HUDEP-2 (cell line): ENCODE results near the gene NIPA2.
A peak's percentile ranks its signal among the peaks of the same experiment; 100 is the strongest.

Experiments used
- DNase-seq, 76 experiments: peaks; one replicate each; lab custom pipeline; 2025; ENCODE audit not compliant: unreplicated experiment in 76 of 76; lab: John Stamatoyannopoulos, UW

NIPA2 gene

GRCh38 chr15:22831473-22831872 lies 7.0 kb upstream of the NIPA2 start:
- no peak for DNase-seq

- DNase-seq = peak in 1 of 76 experiments; percentile 31
These were observed 705 bp downstream of the NIPA2 start for GRCh38 chr15:22839046-22839695.

GRCh38 chr15:22844421-22845288 lies 6.2 kb downstream of the NIPA2 start:
- DNase-seq = no peak

GRCh38 chr15:22845289-22845900 lies 6.9 kb downstream of the NIPA2 start:
- DNase-seq = no peak

GRCh38 chr15:22846073-22846472 lies 7.6 kb downstream of the NIPA2 start:
- no peak for DNase-seq

- no peak for DNase-seq
These were observed 11.6 kb downstream of the NIPA2 start for GRCh38 chr15:22850055-22850454.

GRCh38 chr15:22851513-22851912 lies 13.0 kb downstream of the NIPA2 start:
- DNase-seq = no peak

GRCh38 chr15:22855791-22856190 lies 17.3 kb downstream of the NIPA2 start:
- no peak for DNase-seq

- DNase-seq = no peak
These were observed 18.2 kb downstream of the NIPA2 start for GRCh38 chr15:22856659-22857058.

- DNase-seq = no peak
These were observed 22.7 kb downstream of the NIPA2 start for GRCh38 chr15:22861161-22861560.

- DNase-seq = no peak
These were observed 24.9 kb downstream of the NIPA2 start for GRCh38 chr15:22863356-22863755.

- DNase-seq = peak in 1 of 76 experiments; percentile 5
These were observed 27.6 kb downstream of the NIPA2 start for GRCh38 chr15:22866079-22866478.

- no peak for DNase-seq
These were observed 29.4 kb downstream of the NIPA2 start for GRCh38 chr15:22867886-22868285.

- no peak for DNase-seq
These were observed 30.0 kb downstream of the NIPA2 start for GRCh38 chr15:22868495-22868894.

- DNase-seq = no peak
These were observed 30.5 kb downstream of the NIPA2 start for GRCh38 chr15:22868928-22869327.

- DNase-seq = no peak
These were observed 31.4 kb downstream of the NIPA2 start for GRCh38 chr15:22869856-22870255.

GRCh38 chr15:22870865-22871264 lies 32.4 kb downstream of the NIPA2 start:
- DNase-seq = no peak

- DNase-seq = no peak
These were observed 33.1 kb downstream of the NIPA2 start for GRCh38 chr15:22871481-22872086.

GRCh38 chr15:22872936-22873701 lies 34.7 kb downstream of the NIPA2 start:
- no peak for DNase-seq

GRCh38 chr15:22873841-22874240 lies 35.4 kb downstream of the NIPA2 start:
- DNase-seq = no peak

GRCh38 chr15:22874256-22874655 lies 35.8 kb downstream of the NIPA2 start:
- no peak for DNase-seq
